Neural cell (in vitro differentiated cells): ENCODE data around the gene MAPK9.

Experiments
- CTCF ChIP-seq: fragments of 450-650 bp; IDR thresholded peaks from 2 replicates; pipeline ENCODE4 v1.5.1; 2014; ENCODE audit warnings: antibody characterized with exemption, mild to moderate bottlenecking, moderate library complexity; ENCODE audit not compliant: poor library complexity, severe bottlenecking
- EP300 ChIP-seq: fragments of 450-650 bp; conservative IDR thresholded peaks from 2 replicates; pipeline ENCODE4 v1.6.1; 2014; ENCODE audit warnings: antibody characterized with exemption, mild to moderate bottlenecking, moderate library complexity; ENCODE audit not compliant: poor library complexity, severe bottlenecking
- POLR2AphosphoS5 ChIP-seq: IDR thresholded peaks from 2 replicates; pipeline ENCODE4 v1.6.1; 2012

DNA sequence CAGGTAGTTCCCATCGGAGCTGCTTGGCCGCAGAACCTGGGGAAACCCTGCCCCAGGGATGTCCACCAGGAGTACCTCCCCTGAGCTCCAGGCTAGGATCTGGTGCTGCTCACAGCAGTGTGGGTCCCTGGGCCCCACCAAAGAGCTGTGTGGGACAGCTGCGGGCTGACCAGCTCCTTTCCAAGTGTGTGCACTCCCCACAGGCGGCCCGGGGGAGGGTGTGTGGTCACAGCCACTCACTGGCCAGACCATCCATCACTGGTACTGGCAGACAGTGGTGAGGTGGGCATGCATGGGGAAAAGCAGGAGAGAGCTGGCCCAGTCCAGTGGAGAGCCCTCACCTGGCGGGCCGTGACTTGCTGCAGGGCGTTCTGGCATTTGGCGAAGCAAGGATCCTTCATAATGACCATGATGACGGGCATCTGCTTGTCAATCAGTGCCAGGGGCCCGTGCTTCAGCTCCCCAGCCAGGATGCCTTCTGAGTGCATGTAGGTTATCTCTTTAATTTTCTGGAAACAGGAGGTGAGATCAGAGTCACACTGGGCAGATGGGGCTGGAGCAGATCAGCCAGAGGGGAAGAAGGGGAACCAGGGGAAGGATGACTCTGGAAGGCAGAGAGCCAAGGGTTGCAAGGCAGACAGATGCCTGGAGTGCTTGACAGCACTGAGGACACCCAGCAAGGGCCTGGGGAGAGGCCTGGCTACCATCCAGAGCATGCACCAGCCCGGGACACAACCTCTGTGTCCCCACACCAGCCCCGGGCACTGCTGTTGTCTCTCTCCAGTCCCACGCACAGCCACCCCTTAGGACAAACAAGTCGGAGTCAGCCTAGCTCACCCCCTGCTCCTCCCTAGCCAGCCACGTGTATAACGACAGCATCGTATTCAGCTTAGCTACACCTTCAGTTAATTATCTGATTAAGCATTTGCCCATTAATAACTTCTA lies 12.8 kb upstream of the MAPK9 start:
- no peak for TF ChIP-seq CTCF
- TF ChIP-seq EP300, result no peak
- no peak for TF ChIP-seq POLR2AphosphoS5
